Small intestine (tissue), 16 donors: ENCODE results near the gene OR51L1. TPM values are rescaled to one million over a fixed set of nuclear protein-coding genes. Genes with fewer than 3 reads are reported as not detected.
"Not testable (repeated sequence)": the region's sequence is repeated elsewhere in the genome, so short reads cannot be mapped to it uniquely, and the experiment has no call there.

Experiments
- DNase-seq, 2 donors: peaks; one replicate each; pipeline versions ENCODE4 v3.0.0 to v3.0.0-alpha.2; 2013
- FAIRE-seq: peaks from 2 replicates; lab custom pipeline; 2012; peaks lifted over from hg19 to GRCh38; lab: Jason Lieb, UNC
- H3K27ac ChIP-seq, 3 donors: one replicate each; pipeline ENCODE4 v1.5.1; 2013; ENCODE audit warnings: low read length in 2 of 3, mild to moderate bottlenecking in 2 of 3, control low read depth in 1 of 3, inconsistent platforms in 1 of 3, low read depth in 1 of 3, moderate library complexity in 1 of 3
- H3K27me3 ChIP-seq, 3 donors: one replicate each; pipeline ENCODE4 v1.6.1; 2013; ENCODE audit warnings: low read length in 3 of 3, inconsistent platforms in 1 of 3; ENCODE audit not compliant: control insufficient read depth in 3 of 3, insufficient read depth in 3 of 3
- H3K36me3 ChIP-seq, 3 donors: one replicate each; pipeline ENCODE4 v1.6.1; 2013; ENCODE audit warnings: low read length in 3 of 3, inconsistent platforms in 1 of 3, low read depth in 1 of 3, mild to moderate bottlenecking in 1 of 3, moderate library complexity in 1 of 3; ENCODE audit not compliant: control insufficient read depth in 3 of 3, insufficient read depth in 2 of 3
- H3K4me1 ChIP-seq, 3 donors: one replicate each; pipeline ENCODE4 v1.6.1; 2013; ENCODE audit warnings: low read length in 2 of 3, inconsistent platforms in 1 of 3, low read depth in 1 of 3, mild to moderate bottlenecking in 1 of 3, moderate library complexity in 1 of 3; ENCODE audit not compliant: control insufficient read depth in 3 of 3, insufficient read depth in 2 of 3
- H3K4me3 ChIP-seq, 3 donors: one replicate each; pipeline ENCODE4 v1.5.1; 2013; ENCODE audit warnings: low read length in 3 of 3, control low read depth in 1 of 3, inconsistent platforms in 1 of 3, low read depth in 1 of 3, mild to moderate bottlenecking in 1 of 3, moderate library complexity in 1 of 3
- H3K9me3 ChIP-seq, 2 donors: one replicate each; pipeline ENCODE4 v1.6.1; 2013; ENCODE audit warnings: low read depth in 1 of 2, low read length in 1 of 2; ENCODE audit not compliant: control insufficient read depth in 2 of 2, insufficient read depth in 1 of 2
- WGBS, 3 donors: extraction: QIAGEN DNeasy Blood & Tissue Kit; methylation state at CpG; one replicate each; pipeline ENCODE4 v1.1.7; 2013; 5-methylcytosine and 5-hydroxymethylcytosine counted together
- long read RNA-seq, 10 donors: transcript quantifications; one replicate each; lab custom pipeline, GENCODE V29; 2026
- polyA plus RNA-seq, 4 donors: library from polyadenylated mRNA; stranded (reverse) in 3 of 4; unstranded in 1 of 4; fragments of 200-250 nt in 3 of 4; fragments of 120-200 nt in 1 of 4; gene quantifications; one replicate each; pipeline versions ENCODE4 v1.2.1 to v1.2.3, GENCODE V29; 2013
- donor health status: healthy with polysubstance abuse.
- donor health status: control.
- donor health status: control.
- donor health status: Bipolar disorder and iron deficiency.
- donor health status: healthy.

Gene OR51L1
- polyA plus RNA-seq, result not detected
- long read RNA-seq, donor 1, result 0 reads
- long read RNA-seq, donor 2, result 0 reads
- long read RNA-seq, donor 3, result 0 reads
- long read RNA-seq, donor 4, result 0 reads
- long read RNA-seq, donor 5, result 0 reads
- long read RNA-seq, donor 6, result 0 reads
- long read RNA-seq, donor 7, result 0 reads
- long read RNA-seq, donor 8, result 0 reads
- long read RNA-seq, donor 9, result 0 reads
- long read RNA-seq, donor 10, result 0 reads

GRCh38 chr11:4994551-4994950 is at the start of gene OR51L1:
OR51L1 (plus strand) TSS chr11:4994851; CDS start chr11:4998983, 4,132 bp downstream.
- Histone ChIP-seq H3K36me3 (no peaks in the 10 kb centered on the region), H3K4me1 (no peaks in the 10 kb centered on the region), H3K9me3 (no peaks in the 10 kb centered on the region), H3K4me3 (no peak within 1 kb of the TSS), H3K27ac (no peak within 1 kb of the TSS), H3K27me3 (no peaks in the 10 kb centered on the region)
- WGBS, 3 donors, result 75 to 91% (median 80%) methylated on average over 2 of the region's 2 CpGs
- DNase-seq, result no peak
- no peak for FAIRE-seq

GRCh38 chr11:4947505-4947904 is 47.1 kb upstream of the OR51L1 start, which contains the start of gene OR51A4:
OR51A4 (minus strand) TSS chr11:4947605; CDS start chr11:4947100, 505 bp downstream.
- H3K4me3 ChIP-seq, result no peak within 1 kb of the TSS
- H3K36me3 ChIP-seq, result no peaks in the 10 kb centered on the region
- no peaks in the 10 kb centered on the region for H3K4me1 ChIP-seq
- FAIRE-seq (no peak), DNase-seq (no peak)
- H3K27me3 ChIP-seq, result no peaks in the 10 kb centered on the region
- no peak within 1 kb of the TSS for H3K27ac ChIP-seq
- no peaks in the 10 kb centered on the region for H3K9me3 ChIP-seq

- not testable (repeated sequence) for H3K9me3 ChIP-seq, DNase-seq, H3K27me3 ChIP-seq, H3K36me3 ChIP-seq, H3K27ac ChIP-seq, H3K4me1 ChIP-seq, H3K4me3 ChIP-seq, FAIRE-seq
- WGBS, 3 donors, result 64 to 76% (median 70%) methylated on average over 2 of the region's 2 CpGs
Measured at GRCh38 chr11:4955613-4956012, 39.0 kb upstream of the OR51L1 start, which contains the start of gene OR51A2. OR51A2 (minus strand) TSS chr11:4955713; CDS start chr11:4955713, 0 bp downstream.

- Histone ChIP-seq H3K9me3 (no peaks in the 10 kb centered on the region), H3K4me3 (no peak overlapping the region), H3K4me1 (no peaks in the 10 kb centered on the region), H3K27ac (no peak overlapping the region), H3K36me3 (no peaks in the 10 kb centered on the region), H3K27me3 (no peaks in the 10 kb centered on the region)
- no peak for DNase-seq
- no peak for FAIRE-seq
- 73 to 86% (median 75%) methylated on average over 4 of the region's 4 CpGs for WGBS, 3 donors
Measured at GRCh38 chr11:4957396-4957795, 37.3 kb upstream of the OR51L1 start.

GRCh38 chr11:4960877-4961276 is 33.8 kb upstream of the OR51L1 start:
- no peaks in the 10 kb centered on the region for H3K9me3 ChIP-seq

GRCh38 chr11:4962816-4963215 is 31.8 kb upstream of the OR51L1 start:
- Histone ChIP-seq H3K27ac (no peak overlapping the region), H3K4me3 (no peak overlapping the region), H3K27me3 (no peaks in the 10 kb centered on the region), H3K9me3 (no peaks in the 10 kb centered on the region), H3K4me1 (no peaks in the 10 kb centered on the region), H3K36me3 (no peaks in the 10 kb centered on the region)
- WGBS, 3 donors, result 52 to 91% (median 74%) methylated on average over 1 of the region's 1 CpG
- DNase-seq (no peak), FAIRE-seq (no peak)

More at GRCh38 chr11:4960877-4961276, 33.8 kb upstream of the OR51L1 start:
- DNase-seq, result no peak
- H3K27me3 ChIP-seq, result no peaks in the 10 kb centered on the region
- H3K4me1 ChIP-seq, result no peaks in the 10 kb centered on the region
- no peak overlapping the region for H3K27ac ChIP-seq
- no peak for FAIRE-seq
- no peaks in the 10 kb centered on the region for H3K36me3 ChIP-seq
- H3K4me3 ChIP-seq, result no peak overlapping the region
- WGBS, 3 donors, result 58 to 73% (median 59%) methylated on average over 3 of the region's 3 CpGs

GRCh38 chr11:4975436-4975835 is 19.2 kb upstream of the OR51L1 start:
- no peak for FAIRE-seq

GRCh38 chr11:4979036-4979435 is 15.6 kb upstream of the OR51L1 start:
- Histone ChIP-seq H3K27me3 (no peaks in the 10 kb centered on the region), H3K36me3 (no peaks in the 10 kb centered on the region), H3K9me3 (no peaks in the 10 kb centered on the region), H3K4me1 (no peaks in the 10 kb centered on the region), H3K4me3 (no peak overlapping the region), H3K27ac (no peak overlapping the region)
- FAIRE-seq (no peak), DNase-seq (no peak)
- 56 to 61% (median 57%) methylated on average over 3 of the region's 3 CpGs for WGBS, 3 donors

More at GRCh38 chr11:4975436-4975835, 19.2 kb upstream of the OR51L1 start:
- no peak for DNase-seq
- Histone ChIP-seq H3K27ac (no peak overlapping the region), H3K9me3 (no peaks in the 10 kb centered on the region), H3K4me1 (no peaks in the 10 kb centered on the region), H3K27me3 (no peaks in the 10 kb centered on the region), H3K36me3 (no peaks in the 10 kb centered on the region), H3K4me3 (no peak overlapping the region)
- 79 to 85% (median 81%) methylated on average over 5 of the region's 5 CpGs for WGBS, 3 donors

- H3K27ac ChIP-seq, result no peak overlapping the region
- no peaks in the 10 kb centered on the region for H3K9me3 ChIP-seq
- no peak for FAIRE-seq
- no peaks in the 10 kb centered on the region for H3K36me3 ChIP-seq
- no peak for DNase-seq
- no peak overlapping the region for H3K4me3 ChIP-seq
- no peaks in the 10 kb centered on the region for H3K4me1 ChIP-seq
- 48 to 67% (median 49%) methylated on average over 3 of the region's 3 CpGs for WGBS, 3 donors
- H3K27me3 ChIP-seq, result no peaks in the 10 kb centered on the region
Measured at GRCh38 chr11:4982678-4983077, 12.0 kb upstream of the OR51L1 start.
